Midbrain (tissue), 1 donor: ENCODE data around the gene LDLRAP1.
"Not testable (repeated sequence)": the region's sequence is repeated elsewhere in the genome, so short reads cannot be mapped to it uniquely, and the experiment has no call there.

Source experiments
- DNase-seq: peaks from one replicate; lab custom pipeline; 2025; lab: John Stamatoyannopoulos, UW

Gene LDLRAP1

DNA sequence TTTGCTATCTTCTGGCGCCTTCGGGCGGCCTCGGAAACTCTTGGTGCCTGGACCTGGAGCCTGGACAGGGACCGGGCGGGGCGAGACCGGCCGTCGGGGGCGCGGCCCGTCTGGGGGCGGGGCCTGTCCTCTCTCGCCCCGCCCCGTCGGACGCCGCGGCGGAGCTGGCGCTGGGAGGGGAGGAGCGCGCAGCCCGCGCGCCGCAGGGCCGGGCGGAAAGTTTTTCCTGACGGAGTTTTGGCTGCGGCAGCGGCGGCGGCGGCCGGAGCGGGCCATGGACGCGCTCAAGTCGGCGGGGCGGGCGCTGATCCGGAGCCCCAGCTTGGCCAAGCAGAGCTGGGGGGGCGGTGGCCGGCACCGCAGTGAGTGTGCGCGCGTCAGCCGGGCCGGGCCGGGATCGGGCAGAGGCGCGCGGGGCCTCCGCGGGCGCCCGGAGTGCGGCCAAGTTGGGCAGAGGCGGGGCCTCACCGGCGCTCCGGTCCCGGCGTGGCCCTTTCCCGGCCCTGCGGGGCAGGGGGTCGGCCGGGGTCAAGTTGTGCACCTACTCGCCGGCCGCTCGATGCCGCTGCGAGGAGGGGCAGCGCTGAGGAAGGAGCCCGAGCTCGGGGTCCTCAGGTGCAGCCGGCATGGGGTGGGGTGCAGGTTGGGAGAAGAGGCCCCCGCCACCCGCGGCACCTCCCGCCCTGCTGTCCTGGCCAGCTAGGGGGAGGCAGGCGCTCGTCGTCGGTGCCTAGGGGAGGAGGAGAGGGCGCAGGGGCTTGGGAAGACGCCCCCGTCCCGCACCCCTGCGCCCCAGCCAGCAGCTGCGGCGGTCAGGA, at the start of gene LDLRAP1:
Gene LDLRAP1, plus strand, starts transcription at position 182 of the 818 bp plus-strand sequence. Its CDS starts 93 bp downstream, at position 275.
- DNase-seq = peak; percentile 83

DNA sequence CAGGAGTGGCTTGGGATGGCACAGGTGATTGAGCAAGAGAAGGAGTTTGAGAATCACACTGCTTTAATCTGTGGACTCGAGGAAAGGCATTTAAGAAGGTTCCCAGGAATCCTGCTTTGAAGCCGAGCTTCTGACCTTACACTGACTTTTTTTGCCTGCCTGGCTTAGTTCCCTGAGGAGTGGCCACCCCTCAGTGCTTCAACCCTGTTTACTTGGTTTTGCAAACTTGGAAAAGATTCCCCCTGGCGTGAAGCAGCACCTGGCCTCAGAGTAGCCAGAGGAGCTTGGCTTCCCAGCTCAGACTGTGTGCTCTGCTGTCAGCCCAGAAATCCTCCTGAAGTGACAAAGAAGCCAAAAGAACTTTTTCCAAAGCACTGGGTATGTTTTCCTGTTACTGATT, 48.5 kb upstream of the LDLRAP1 start:
- no peak for DNase-seq

DNA sequence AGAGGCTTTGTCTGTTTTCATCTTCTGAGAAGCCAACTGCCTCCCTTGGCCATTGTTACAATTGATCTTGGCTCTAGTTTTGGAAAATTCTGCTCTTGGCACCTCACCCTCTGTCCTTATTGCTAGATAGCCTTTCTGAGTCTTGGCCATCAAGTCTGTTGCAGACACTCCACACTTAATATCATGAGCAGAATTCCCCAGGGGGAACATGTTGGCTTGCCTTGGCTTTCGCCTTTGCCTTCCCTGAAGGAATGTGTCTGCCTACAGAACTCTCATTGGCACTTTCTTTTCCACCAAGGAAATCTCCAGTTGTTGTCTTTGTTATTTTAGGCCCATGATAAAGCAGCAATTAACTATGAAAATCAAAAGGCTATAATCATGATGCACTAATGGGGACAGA, 42.7 kb upstream of the LDLRAP1 start:
- no peak for DNase-seq

- no peak for DNase-seq
Measured at GRCh38 chr1:25501235-25502058, 42.0 kb upstream of the LDLRAP1 start.

- DNase-seq = no peak
Measured at GRCh38 chr1:25502957-25503356, 40.4 kb upstream of the LDLRAP1 start.

DNA sequence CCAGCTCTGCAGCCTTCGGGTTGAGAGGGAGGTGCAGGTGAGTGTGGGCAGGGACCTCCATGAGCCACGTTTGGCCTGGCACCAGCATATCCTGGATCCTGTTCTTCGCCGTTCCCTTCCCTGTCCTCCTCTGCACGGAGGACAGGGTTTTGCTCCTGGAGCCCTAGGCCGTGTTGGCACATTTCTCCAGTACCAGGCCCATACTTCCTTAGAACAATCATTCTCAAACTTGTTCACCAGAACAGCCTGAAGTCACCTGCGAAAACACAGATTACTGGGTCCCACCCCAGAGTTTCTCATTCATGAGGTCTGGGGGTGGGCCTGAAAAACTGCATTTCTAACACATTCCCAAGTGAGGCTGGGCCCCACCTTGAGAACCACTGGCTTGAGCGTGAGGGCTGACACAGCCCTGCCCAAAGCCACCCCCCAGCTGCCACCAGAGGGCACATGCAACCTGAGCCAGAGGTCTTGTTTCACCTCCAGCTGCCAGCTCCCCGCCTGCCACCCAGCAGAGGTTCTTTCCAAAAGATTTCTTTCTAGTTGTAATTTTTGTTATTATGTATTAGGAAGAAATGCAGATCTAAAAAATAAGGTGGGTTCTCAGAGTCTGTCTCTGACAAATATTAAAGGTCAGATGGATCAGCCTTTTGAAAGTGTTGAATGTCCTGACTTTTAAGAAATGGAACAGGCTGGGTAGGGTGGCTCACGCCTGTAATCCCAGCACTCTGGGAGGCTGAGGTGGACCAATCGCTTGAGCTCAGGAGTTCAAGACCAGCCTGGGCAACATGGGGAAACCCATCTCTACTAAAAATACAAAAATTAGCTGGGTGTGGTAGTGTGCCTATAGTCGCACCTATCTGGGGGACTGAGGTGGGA, 39.6 kb upstream of the LDLRAP1 start:
- no peak for DNase-seq

DNA sequence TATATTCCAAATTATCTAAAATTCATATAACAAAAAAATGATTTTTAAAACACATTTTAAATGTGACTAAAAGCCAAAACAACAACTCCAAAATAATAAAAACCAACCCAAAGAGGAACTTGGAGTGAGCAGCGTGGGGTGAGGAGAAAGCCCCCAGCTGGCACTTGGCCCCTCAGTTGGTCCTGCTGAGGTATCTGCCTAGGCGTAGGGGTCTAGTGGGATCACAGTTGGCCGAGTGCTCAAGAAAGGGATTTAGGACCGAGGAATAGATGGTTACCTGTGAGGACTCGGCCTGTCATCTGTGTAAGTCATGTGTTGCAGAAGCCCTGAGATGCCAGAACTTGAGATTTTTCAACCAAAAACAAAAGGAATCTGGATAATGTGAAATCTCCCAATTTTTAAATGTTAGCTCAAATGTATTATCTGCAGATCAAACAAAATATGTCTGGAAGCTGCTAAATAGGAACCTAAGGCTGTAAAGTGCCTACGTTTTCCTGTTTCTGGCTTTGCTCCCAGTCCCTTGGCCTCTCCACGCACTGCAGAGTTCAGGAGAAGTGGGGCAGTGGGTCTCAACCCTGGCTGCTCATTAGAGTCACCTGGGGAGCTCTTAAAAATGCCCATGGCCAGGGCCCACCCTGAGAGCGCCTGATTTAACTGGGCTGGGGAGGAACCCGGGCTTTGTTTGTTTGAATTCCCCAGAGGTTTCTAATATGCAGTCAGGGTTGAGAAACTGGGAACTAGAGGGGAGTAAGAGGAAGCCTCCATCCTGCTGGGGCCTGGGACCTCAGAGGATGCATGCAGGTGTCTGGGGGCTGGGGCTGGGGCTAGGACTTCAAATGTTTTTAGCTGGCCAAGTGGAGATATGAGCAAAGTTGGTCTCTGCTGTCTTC, 38.5 kb upstream of the LDLRAP1 start:
- DNase-seq = no peak

DNA sequence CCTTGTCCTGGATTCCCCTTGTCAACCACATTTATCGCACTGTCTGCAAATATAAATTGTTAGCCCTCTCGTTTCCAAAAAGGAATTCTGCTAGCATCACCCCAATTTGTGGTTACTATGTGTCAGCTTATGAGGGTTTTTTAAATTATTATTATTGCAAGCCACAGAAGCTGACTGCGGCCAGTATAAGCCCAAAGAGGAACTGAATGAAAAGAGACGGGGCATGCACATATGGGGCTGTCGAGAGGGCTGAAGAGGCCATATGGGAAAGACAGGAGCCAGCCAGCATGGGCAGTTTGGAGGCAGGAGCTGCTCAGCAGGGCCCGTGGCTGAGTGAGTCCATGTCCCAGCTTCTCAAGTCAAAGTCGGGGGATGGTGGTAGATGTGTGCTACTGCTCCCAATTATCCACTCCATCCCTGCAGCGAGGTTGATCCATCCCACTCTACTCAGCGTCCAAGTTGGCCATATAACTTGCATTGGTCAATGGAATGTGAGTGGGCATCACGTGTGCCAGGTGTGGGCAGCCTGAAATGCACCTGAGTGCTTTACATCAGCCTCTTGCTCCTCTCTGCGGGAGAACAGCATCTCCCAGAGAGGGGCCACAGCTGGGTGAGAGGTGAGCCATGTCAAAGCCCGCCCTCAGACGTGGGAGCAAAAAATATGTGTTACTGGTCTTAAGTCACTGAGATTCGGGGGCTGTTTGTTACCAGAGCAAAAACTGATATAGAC, 37.6 kb upstream of the LDLRAP1 start:
- no peak for DNase-seq

DNA sequence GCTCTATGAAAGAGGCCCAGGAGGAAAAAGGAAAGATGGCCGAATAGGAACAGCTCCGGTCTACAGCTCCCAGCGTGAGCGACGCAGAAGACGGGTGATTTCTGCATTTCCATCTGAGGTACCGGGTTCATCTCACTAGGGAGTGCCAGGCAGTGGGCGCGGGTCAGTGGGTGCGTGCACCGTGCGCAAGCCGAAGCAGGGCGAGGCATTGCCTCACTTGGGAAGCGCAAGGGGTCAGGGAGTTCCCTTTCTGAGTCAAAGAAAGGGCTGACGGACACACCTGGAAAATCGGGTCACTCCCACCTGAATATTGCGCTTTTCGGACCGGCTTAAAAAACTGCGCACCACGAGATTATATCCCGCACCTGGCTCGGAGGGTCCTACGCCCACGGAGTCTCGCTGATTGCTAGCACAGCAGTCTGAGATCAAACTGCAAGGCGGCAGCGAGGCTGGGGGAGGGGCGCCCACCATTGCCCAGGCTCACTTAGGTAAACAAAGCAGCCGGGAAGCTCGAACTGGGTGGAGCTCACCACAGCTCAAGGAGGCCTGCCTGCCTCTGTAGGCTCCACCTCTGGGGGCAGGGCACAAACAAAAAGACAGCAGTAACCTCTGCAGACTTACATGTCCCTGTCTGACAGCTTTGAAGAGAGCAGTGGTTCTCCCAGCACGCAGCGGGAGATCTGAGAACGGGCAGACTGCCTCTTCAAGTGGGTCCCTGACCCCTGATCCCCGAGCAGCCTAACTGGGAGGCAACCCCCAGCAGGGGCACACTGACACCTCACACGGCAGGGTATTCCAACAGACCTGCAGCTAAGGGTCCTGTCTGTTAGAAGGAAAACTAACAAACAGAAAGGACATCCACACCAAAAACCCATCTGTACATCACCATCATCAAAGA, 36.6 kb upstream of the LDLRAP1 start:
- DNase-seq = not testable (repeated sequence)

- DNase-seq = no peak
Measured at GRCh38 chr1:25513666-25514065, 29.7 kb upstream of the LDLRAP1 start.

GRCh38 chr1:25515033-25515432, 28.4 kb upstream of the LDLRAP1 start:
- DNase-seq = no peak

DNA sequence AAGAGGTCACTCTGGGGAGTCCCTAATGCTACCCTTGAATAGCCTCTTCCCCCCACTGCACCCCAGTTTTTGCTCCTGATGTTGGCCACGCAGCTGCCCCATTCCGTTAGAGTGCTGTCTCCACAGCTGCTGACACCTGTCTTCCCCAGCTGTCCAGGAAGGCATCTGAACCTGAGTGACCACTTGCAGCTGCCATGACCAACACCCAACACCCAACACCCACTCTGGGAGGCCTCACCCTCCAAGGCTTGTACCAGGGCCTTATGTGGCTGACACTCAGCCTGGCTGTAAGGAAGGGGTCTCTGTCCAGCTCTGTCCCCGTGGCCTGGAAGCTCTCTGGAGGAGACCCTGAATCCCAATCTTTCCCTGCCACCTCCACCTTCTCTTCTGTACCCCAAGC, 26.7 kb upstream of the LDLRAP1 start:
- DNase-seq = no peak

- no peak for DNase-seq
Measured at GRCh38 chr1:25517476-25518394, 25.7 kb upstream of the LDLRAP1 start.

DNA sequence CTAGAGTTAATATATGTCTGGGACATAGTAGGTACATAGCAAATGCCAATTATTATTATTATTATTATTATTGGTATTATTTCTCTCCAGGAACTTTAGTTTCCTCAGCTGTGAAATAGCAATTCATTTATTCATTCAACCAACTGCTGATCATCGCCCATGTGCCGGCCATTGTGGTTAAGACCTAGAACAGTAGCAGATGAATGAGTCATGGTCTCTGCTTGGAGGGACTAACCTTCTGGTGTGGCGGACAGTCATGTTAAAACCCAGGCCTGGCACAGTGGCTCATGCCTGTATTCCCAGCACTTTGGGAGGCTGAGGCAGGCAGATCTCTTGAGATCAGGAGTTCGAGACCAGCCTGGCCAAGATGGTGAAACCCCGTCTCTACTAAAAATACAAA, 23.8 kb upstream of the LDLRAP1 start:
- DNase-seq = no peak

DNA sequence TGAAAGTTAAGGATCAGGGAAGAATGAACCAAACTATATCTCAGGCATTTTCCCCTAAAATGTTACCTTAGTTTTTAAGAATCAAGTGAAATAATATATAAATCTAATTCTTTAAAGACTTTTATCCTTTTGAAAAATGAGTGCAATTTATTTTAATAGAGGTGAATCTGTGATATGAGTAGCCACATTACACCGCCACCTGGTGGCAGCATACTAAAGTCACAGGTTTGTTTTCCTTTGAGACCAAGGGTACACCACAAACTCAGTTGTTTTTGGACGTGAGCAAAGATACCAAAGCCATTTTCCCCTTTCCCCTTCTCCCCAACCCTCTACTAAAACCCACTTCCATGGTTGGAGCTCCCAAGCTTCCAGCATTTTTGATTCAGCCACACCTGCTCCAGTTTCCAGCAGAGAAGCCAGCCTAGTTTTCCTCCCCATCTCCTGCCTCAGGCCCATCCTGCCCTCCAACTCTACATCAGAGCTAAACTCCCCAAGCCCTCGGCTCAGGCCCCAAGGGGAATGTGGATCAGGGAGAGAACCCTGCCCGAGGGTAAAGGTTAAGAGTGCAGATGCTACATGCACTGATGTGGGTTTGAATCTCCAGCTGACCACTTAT, 22.9 kb upstream of the LDLRAP1 start:
- peak; percentile 55 for DNase-seq

DNA sequence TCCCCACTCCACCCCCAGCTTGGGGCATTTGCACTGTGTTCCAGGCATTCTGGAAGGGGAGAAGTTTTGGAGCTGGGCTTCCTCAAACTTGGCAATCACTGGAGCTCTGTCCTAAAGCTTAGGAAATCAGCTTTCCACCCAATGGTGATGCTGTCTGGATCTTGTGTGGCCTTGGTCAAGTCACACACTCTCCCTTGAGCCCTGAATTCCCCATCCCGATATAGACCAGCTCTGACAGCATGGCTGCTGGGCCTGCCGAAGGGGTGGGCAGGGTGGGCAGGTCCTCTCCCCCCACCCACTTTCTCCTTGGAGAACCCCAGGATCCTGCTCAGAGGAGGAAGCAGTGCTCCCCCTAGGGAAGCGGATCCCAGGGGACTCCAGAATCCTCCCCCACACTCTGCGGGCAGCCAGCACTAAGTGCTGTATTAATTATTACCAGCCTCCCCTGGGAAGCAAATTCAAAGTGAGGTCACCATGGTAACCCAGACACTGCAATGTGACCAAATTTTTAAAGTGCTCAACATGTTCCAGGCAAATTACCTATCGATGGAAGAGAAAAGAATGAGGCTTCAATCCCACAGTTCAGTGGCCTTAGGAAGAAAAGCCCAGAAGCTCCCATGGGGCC, 21.3 kb upstream of the LDLRAP1 start:
- no peak for DNase-seq

DNA sequence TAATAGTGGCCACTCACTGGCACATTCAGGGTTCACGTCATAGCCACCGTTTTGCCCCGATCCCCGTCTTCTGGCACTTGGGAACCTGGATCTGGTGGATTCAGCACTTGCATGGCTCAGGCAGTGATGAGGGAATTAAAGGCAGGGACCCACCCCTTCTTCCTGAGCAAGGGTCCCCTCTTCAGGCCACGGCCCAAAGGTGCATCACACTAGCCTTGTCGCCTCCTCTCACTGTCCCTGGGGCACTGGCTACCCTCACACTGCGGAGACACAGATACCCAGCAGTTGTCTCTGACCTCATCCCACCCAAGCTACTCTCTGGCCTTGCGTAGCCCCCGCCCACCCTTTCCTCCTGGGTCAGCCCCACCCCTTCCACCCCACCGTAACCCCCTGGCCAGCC, 19.9 kb upstream of the LDLRAP1 start:
- DNase-seq = no peak
